Stimulated activated memory B cell treated with anti-CD40 and anti-IgM and Interleukin-4, amounts not matched to agents 10 μg/mL and 1 μg/mL and 100 μg/mL, for 72 hours (primary cell): ENCODE measurements around the gene ACAT2.
"Not testable (repeated sequence)": the region's sequence is repeated elsewhere in the genome, so short reads cannot be mapped to it uniquely, and the experiment has no call there.

Experiments used
- ATAC-seq: fragments of 150-1000 bp; cut with Tn5 transposase; 2 replicates; pipeline ENCODE4 v1.10.0; 2021
- H3K27ac Mint-ChIP-seq: one replicate; pipeline ENCODE4 v1.8.0; 2022; ENCODE audit warnings: mild to moderate bottlenecking, mixed read lengths
- H3K27me3 Mint-ChIP-seq: one replicate; pipeline ENCODE4 v1.8.0; 2022; ENCODE audit warnings: mixed read lengths
- H3K36me3 Mint-ChIP-seq: one replicate; pipeline ENCODE4 v1.8.0; 2022; ENCODE audit warnings: mixed read lengths
- H3K4me1 Mint-ChIP-seq: one replicate; pipeline ENCODE4 v1.8.0; 2022; ENCODE audit warnings: mixed read lengths
- H3K4me3 Mint-ChIP-seq: one replicate; pipeline ENCODE4 v1.8.0; 2022; ENCODE audit warnings: mild to moderate bottlenecking, moderate library complexity, mixed read lengths
- H3K9me3 Mint-ChIP-seq: one replicate; pipeline ENCODE4 v1.8.0; 2022; ENCODE audit warnings: mixed read lengths

Gene ACAT2

GRCh38 chr6:159761873-159762680 is at the start of gene ACAT2:
TSS of gene ACAT2 (plus strand) at chr6:159762045. CDS start at chr6:159762088, 43 bp downstream.
- peak; percentile 99 for ATAC-seq
- Mint-ChIP-seq H3K9me3 (no peaks in the 10 kb centered on the region), H3K36me3 (peaks cover 39% of the 10 kb centered on the region), H3K4me3 (peak within 1 kb of the TSS; percentile 96), H3K27me3 (no peaks in the 10 kb centered on the region), H3K27ac (peak within 1 kb of the TSS; percentile 98), H3K4me1 (peaks cover 30% of the 10 kb centered on the region)

- not testable (repeated sequence) for ATAC-seq, H3K4me1 Mint-ChIP-seq, H3K4me3 Mint-ChIP-seq, H3K9me3 Mint-ChIP-seq, H3K27me3 Mint-ChIP-seq, H3K27ac Mint-ChIP-seq
- H3K36me3 Mint-ChIP-seq: peaks cover 11% of the 10 kb centered on the region
These were observed 49.5 kb upstream of the ACAT2 start for GRCh38 chr6:159712389-159712788.

DNA sequence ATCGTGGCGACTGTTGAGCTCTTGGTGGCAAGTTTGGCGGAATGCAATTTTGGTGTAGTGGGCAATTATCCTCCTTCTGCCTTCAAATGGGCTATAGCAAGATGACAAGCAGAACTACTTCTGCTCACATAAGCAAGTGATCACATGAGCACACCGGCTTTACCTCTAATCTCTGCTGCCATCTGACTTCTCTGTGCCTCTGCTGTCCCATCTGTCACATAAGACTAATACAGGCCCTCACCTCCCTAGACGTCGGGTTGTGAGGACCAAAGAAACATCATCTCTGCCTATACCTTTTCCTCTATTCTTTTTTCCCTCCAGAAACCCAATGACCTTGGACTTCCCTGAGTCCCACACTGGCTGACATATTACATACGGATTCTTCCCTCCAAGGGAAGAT is 47.9 kb upstream of the ACAT2 start:
- peaks cover 11% of the 10 kb centered on the region for H3K36me3 Mint-ChIP-seq
- peaks cover 6% of the 10 kb centered on the region for H3K4me1 Mint-ChIP-seq
- no peak overlapping the region for H3K27ac Mint-ChIP-seq
- H3K9me3 Mint-ChIP-seq: no peaks in the 10 kb centered on the region
- no peak for ATAC-seq
- no peaks in the 10 kb centered on the region for H3K27me3 Mint-ChIP-seq
- H3K4me3 Mint-ChIP-seq: no peak overlapping the region

DNA sequence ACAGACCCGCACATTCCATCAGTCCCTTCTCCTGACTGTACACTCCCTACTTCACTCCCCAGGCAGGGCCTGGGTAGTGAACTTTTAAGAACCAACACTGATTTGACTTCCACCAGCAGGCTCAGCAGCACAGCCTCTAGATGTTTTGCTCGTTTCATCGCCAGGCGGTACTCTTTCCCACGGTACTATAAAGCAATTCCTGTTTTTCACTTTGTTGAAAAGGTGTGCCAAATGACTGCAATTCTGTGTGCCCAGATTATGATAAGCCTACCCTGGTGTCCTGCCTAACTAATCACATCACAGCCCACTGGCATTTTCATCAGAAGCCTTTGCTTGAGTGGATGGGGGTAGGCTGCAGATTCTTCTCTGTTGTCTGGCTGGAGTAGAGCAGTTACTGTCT is 47.4 kb upstream of the ACAT2 start:
- H3K27ac Mint-ChIP-seq: no peak overlapping the region
- no peaks in the 10 kb centered on the region for H3K27me3 Mint-ChIP-seq
- no peaks in the 10 kb centered on the region for H3K9me3 Mint-ChIP-seq
- H3K4me3 Mint-ChIP-seq: no peak overlapping the region
- no peak for ATAC-seq
- H3K4me1 Mint-ChIP-seq: peaks cover 6% of the 10 kb centered on the region
- H3K36me3 Mint-ChIP-seq: peaks cover 7% of the 10 kb centered on the region

DNA sequence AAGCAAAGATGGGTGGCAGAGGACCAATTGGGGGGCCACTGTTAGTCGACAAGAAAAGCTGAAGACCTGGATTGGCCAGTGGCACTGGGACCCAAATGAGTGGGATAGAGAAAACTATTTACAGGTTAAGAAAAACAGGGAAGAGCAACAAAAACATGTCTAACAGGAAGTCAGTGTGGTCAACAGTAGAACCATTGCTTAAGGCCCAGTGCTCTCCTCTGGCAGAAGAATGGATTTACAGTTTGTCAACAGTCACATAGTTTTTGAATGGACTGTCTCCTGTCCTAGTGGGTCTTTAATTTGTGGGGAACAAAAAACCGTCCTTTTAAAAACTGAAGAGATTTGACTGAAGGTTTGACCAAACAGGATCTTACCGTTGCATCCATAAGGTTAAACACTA is 46.7 kb upstream of the ACAT2 start:
- ATAC-seq: no peak
- no peak overlapping the region for H3K27ac Mint-ChIP-seq
- H3K9me3 Mint-ChIP-seq: no peaks in the 10 kb centered on the region
- H3K4me3 Mint-ChIP-seq: no peak overlapping the region
- peaks cover 6% of the 10 kb centered on the region for H3K4me1 Mint-ChIP-seq
- H3K36me3 Mint-ChIP-seq: peaks cover 7% of the 10 kb centered on the region
- no peaks in the 10 kb centered on the region for H3K27me3 Mint-ChIP-seq

DNA sequence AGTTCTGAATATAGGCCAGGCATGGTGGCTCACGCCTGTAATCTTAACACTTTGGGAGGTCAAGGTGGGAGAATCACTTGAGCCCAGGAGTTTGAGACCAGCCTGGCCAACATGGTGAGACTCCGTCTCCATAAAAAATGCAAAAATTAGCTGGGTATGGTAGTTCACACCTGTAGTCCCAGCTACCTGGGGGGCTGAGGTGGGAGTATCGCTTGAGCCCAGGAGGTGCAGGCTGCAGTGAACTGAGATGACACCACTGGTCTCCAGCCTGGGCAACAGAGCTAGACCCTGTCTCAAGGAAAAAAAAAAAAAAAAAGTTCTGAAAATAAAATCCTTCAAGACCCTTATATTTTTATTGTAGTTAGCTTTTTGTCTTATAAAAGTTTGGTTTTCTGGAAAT is 46.2 kb upstream of the ACAT2 start:
- Mint-ChIP-seq H3K4me1 (peaks cover 6% of the 10 kb centered on the region), H3K27ac (no peak overlapping the region), H3K36me3 (peaks cover 7% of the 10 kb centered on the region), H3K27me3 (no peaks in the 10 kb centered on the region), H3K9me3 (no peaks in the 10 kb centered on the region), H3K4me3 (no peak overlapping the region)
- no peak for ATAC-seq

- peaks cover 6% of the 10 kb centered on the region for H3K4me1 Mint-ChIP-seq
- no peak for ATAC-seq
- H3K9me3 Mint-ChIP-seq: no peaks in the 10 kb centered on the region
- no peaks in the 10 kb centered on the region for H3K27me3 Mint-ChIP-seq
- H3K4me3 Mint-ChIP-seq: no peak overlapping the region
- no peak overlapping the region for H3K27ac Mint-ChIP-seq
- H3K36me3 Mint-ChIP-seq: peaks cover 7% of the 10 kb centered on the region
These were observed 45.4 kb upstream of the ACAT2 start for GRCh38 chr6:159716247-159717096.

GRCh38 chr6:159718634-159719033 is 43.2 kb upstream of the ACAT2 start:
- Mint-ChIP-seq H3K27me3 (no peaks in the 10 kb centered on the region), H3K9me3 (no peaks in the 10 kb centered on the region), H3K36me3 (peaks cover 19% of the 10 kb centered on the region), H3K27ac (no peak overlapping the region), H3K4me1 (peaks cover 18% of the 10 kb centered on the region), H3K4me3 (no peak overlapping the region)
- no peak for ATAC-seq

DNA sequence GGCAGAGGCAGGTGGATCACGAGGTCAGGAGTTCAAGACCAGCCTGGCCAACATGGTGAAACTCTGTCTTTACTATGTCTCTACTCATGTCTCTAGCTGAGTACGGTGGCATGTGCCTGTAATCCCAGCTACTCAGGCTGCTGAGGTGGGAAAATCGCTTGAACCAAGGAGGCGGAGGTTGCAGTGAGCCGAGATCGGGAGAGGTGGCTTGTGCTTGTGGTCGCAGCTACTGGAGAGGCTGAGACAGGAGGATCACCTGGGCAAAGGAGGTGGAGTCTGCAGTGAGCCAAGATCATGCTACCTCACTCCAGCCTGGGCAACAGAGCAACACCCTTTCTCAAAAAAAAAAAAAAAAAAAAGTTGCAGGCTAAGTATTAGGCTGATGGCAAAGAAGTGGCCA is 42.6 kb upstream of the ACAT2 start:
- H3K36me3 Mint-ChIP-seq: peaks cover 23% of the 10 kb centered on the region
- no peaks in the 10 kb centered on the region for H3K27me3 Mint-ChIP-seq
- H3K9me3 Mint-ChIP-seq: no peaks in the 10 kb centered on the region
- H3K27ac Mint-ChIP-seq: no peak overlapping the region
- H3K4me3 Mint-ChIP-seq: no peak overlapping the region
- H3K4me1 Mint-ChIP-seq: peaks cover 18% of the 10 kb centered on the region
- ATAC-seq: no peak

DNA sequence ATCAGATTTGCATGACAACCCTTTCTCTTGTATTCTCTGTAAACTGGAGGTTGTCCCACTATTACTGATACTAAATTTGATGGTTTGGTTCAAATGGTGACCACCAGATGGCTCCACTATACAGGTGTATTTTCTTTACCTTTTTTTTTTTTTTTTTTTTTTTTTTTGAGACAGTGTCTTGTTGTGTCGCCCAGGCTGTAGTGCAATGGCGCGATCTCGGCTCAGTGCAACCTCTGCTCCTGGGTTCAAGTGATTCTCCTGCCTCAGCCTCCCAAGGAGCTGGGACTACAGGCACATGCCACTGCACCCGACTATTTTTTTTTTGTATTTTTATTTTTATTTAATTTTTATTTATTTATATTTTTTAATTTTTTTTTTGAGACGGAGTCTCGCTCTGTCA is 41.1 kb upstream of the ACAT2 start:
- Mint-ChIP-seq H3K4me3 (no peak overlapping the region), H3K27me3 (no peaks in the 10 kb centered on the region), H3K27ac (no peak overlapping the region), H3K36me3 (peaks cover 21% of the 10 kb centered on the region), H3K4me1 (peaks cover 21% of the 10 kb centered on the region), H3K9me3 (no peaks in the 10 kb centered on the region)
- ATAC-seq: no peak

DNA sequence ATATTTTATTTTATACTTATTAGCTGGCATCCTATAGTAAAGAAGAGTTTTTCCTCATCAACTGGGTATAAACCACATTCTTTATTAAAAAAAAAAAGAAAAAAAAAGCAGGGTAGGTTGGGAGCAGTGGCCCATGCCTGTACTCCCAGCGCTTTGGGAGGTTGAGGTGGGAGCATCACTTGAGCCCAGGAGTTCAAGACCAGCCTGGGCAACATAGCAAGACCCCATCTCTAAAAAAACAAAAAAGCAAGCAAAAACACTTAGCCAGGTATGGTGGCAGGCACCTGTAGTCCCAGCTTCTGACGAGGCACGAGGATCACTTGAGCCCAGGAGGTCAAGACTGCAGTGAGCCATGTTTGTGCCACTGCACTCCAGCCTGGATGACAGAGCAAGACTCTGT is 39.9 kb upstream of the ACAT2 start:
- H3K36me3 Mint-ChIP-seq: peaks cover 21% of the 10 kb centered on the region
- H3K27ac Mint-ChIP-seq, H3K9me3 Mint-ChIP-seq, H3K27me3 Mint-ChIP-seq, H3K4me3 Mint-ChIP-seq, ATAC-seq: not testable (repeated sequence)
- peaks cover 28% of the 10 kb centered on the region for H3K4me1 Mint-ChIP-seq

- H3K27ac Mint-ChIP-seq: peak overlapping the region; percentile 9
- H3K27me3 Mint-ChIP-seq: no peaks in the 10 kb centered on the region
- ATAC-seq: no peak
- no peak overlapping the region for H3K4me3 Mint-ChIP-seq
- H3K9me3 Mint-ChIP-seq: no peaks in the 10 kb centered on the region
- peaks cover 21% of the 10 kb centered on the region for H3K36me3 Mint-ChIP-seq
- H3K4me1 Mint-ChIP-seq: peaks cover 28% of the 10 kb centered on the region
These were observed 39.2 kb upstream of the ACAT2 start for GRCh38 chr6:159722655-159723054.

- no peak for ATAC-seq
- Mint-ChIP-seq H3K4me1 (peaks cover 30% of the 10 kb centered on the region), H3K27me3 (no peaks in the 10 kb centered on the region), H3K9me3 (no peaks in the 10 kb centered on the region), H3K36me3 (peaks cover 21% of the 10 kb centered on the region), H3K4me3 (no peak overlapping the region), H3K27ac (peak overlapping the region; percentile 9)
These were observed 38.6 kb upstream of the ACAT2 start for GRCh38 chr6:159723259-159723658.

DNA sequence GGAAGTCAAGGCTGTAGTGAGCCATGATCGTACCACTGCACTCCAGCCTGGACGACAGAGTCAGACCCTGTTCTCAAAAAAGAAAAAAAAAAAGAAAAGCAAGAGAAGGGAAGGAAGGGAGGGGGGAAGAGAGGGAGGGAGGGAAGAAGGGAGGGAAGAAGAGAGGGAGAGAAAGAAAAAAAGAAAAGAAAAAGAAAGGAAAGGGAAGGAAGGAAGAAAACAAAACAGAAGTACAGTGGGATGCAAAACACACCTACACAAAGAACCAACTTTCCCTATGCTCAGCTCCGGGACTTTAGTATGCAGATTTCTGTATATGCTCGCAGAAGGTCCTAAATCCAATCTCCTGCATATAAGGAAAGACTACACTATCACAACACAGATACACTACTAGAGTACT is 37.1 kb upstream of the ACAT2 start:
- Mint-ChIP-seq H3K27ac (no peak overlapping the region), H3K4me3 (peak overlapping the region; percentile 46), H3K27me3 (no peaks in the 10 kb centered on the region), H3K36me3 (peaks cover 21% of the 10 kb centered on the region), H3K4me1 (peaks cover 45% of the 10 kb centered on the region), H3K9me3 (no peaks in the 10 kb centered on the region)
- ATAC-seq: no peak

DNA sequence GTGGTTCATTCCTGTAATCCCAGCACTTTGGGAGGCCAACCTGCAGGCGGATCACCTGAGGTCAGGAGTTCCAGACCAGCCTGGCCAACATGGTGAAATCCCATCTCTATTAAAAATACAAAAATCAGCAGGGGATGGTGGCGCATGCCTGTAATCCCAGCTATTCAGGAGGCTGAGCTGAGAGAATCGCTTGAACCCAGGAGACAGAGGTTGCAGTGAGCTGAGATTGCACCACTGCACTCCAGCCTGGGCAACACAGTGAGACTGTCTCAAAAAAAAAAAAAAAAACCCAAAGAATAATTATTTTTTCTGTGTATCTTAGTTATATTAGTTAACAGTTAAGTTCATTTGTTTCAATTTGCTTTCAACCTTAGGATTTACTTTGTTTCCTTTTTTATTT is 36.6 kb upstream of the ACAT2 start:
- H3K36me3 Mint-ChIP-seq: peaks cover 21% of the 10 kb centered on the region

More for the DNA sequence above, 36.6 kb upstream of the ACAT2 start:
- not testable (repeated sequence) for H3K9me3 Mint-ChIP-seq, H3K4me3 Mint-ChIP-seq, H3K27ac Mint-ChIP-seq, H3K27me3 Mint-ChIP-seq, ATAC-seq
- peaks cover 46% of the 10 kb centered on the region for H3K4me1 Mint-ChIP-seq
